K562 (cell line): Measurements from ENCODE around the gene ARHGDIA. TPM values are rescaled to one million over a fixed set of nuclear protein-coding genes. Genes with fewer than 3 reads are reported as not detected.
A peak's percentile ranks its signal among the peaks of the same experiment; 100 is the strongest.

Source experiments
- ATAC-seq: fragments of 200-7000 bp; cut with Tn5 transposase; 3 replicates; pipeline ENCODE4 v1.9.1; 2020; ENCODE audit warnings: moderate library complexity
- BruUV-seq: library from RNA; stranded (reverse); fragments of 400-500 nt; replicated peaks from 2 replicates; lab custom pipeline; 2021; lab: Mats Ljungman, UMichigan
- CTCF ChIA-PET: fragments of 300-600 bp; formaldehyde crosslinking; extraction: SDS; loops from one replicate; lab custom pipeline; 2021; ENCODE audit warnings: low intra/inter-chr PET ratio; lab: Yijun Ruan, JAX
- POLR2A ChIA-PET: fragments of 300-600, 350-650 bp; sonication (Branson Sonifier 250); formaldehyde crosslinking; extraction: SDS; loops from one replicate; lab custom pipeline; 2021; ENCODE audit warnings: antibody characterized with exemption, inconsistent platforms; lab: Yijun Ruan, JAX
- DNase-seq, 4 experiments: peaks; one replicate each; pipeline versions ENCODE4 v3.0.0 to v3.0.0-alpha.2; 2011 to 2018; ENCODE audit warnings: low spot score in 3 of 4, mixed read lengths in 3 of 4; ENCODE audit errors: extremely low read depth in 1 of 4
- FAIRE-seq: peaks from 2 replicates; lab custom pipeline; 2011; peaks lifted over from hg19 to GRCh38; lab: Jason Lieb, UNC
- H2AFZ ChIP-seq: 2 replicates; pipeline ENCODE4 v1.6.0; 2011; ENCODE audit warnings: low read depth, low read length, control low read depth, inconsistent platforms
- H3K27ac ChIP-seq: fragments of 200-600 bp; 3 replicates; pipeline ENCODE4 v1.8.0; 2011; ENCODE audit warnings: low read depth, mild to moderate bottlenecking, control low read depth, inconsistent platforms, low read length, moderate library complexity, mixed read lengths; ENCODE audit errors: extremely low read depth
- H3K27me3 ChIP-seq, 2 experiments: fragments of 300-600 bp in 1 of 2; 2 replicates in 1 of 2; 3 replicates in 1 of 2; pipeline versions ENCODE4 v1.6.0 to v1.8.0; 2011; ENCODE audit warnings: inconsistent platforms in 2 of 2, low read length in 2 of 2, mild to moderate bottlenecking in 1 of 2, mixed read lengths in 1 of 2, moderate library complexity in 1 of 2; ENCODE audit not compliant: control insufficient read depth in 2 of 2, insufficient read depth in 2 of 2
- H3K36me3 ChIP-seq: fragments of 300-600 bp; 3 replicates; pipeline ENCODE4 v1.8.0; 2011; ENCODE audit warnings: mild to moderate bottlenecking, low read length, inconsistent platforms; ENCODE audit not compliant: control insufficient read depth, insufficient read depth
- H3K4me1 ChIP-seq, 2 experiments: fragments of 200-600 bp in 1 of 2; replicated peaks in 1 of 2; 2 replicates in 1 of 2; 3 replicates in 1 of 2; pipeline versions ENCODE4 v1.5.1 to v1.8.0; 2011; ENCODE audit warnings: inconsistent platforms in 2 of 2, low read length in 2 of 2, mild to moderate bottlenecking in 1 of 2, mixed read lengths in 1 of 2, moderate library complexity in 1 of 2; ENCODE audit not compliant: control insufficient read depth in 2 of 2, insufficient read depth in 2 of 2
- H3K4me2 ChIP-seq: 2 replicates; pipeline ENCODE4 v1.6.1; 2011; ENCODE audit warnings: low read length, control low read depth, inconsistent platforms, mixed read lengths; ENCODE audit not compliant: insufficient read depth
- H3K4me3 ChIP-seq: fragments of 200-600 bp; sonication (generic), shearing (Covaris generic); 2 replicates; pipeline ENCODE4 v1.5.1; 2016; ENCODE audit warnings: control low read depth, inconsistent platforms
- H3K79me2 ChIP-seq: fragments of 200-600 bp; 3 replicates; pipeline ENCODE4 v1.8.0; 2011; ENCODE audit warnings: low read length, inconsistent platforms; ENCODE audit not compliant: control insufficient read depth, insufficient read depth
- H3K9ac ChIP-seq, 2 experiments: 2 replicates each; pipeline versions ENCODE4 v1.6.0 to v1.6.1; 2011; ENCODE audit warnings: low read depth in 2 of 2, low read length in 2 of 2, control low read depth in 1 of 2, inconsistent platforms in 1 of 2, mild to moderate bottlenecking in 1 of 2, mixed read lengths in 1 of 2; ENCODE audit not compliant: insufficient read depth in 1 of 2
- H3K9me1 ChIP-seq: one replicate; pipeline ENCODE4 v1.6.0; 2011; ENCODE audit warnings: inconsistent platforms, mild to moderate bottlenecking, low read length, moderate library complexity; ENCODE audit not compliant: control insufficient read depth, insufficient read depth
- H3K9me3 ChIP-seq: replicated peaks from 2 replicates; pipeline ENCODE4 v1.5.1; 2011; ENCODE audit warnings: low read depth, low read length, inconsistent platforms; ENCODE audit not compliant: control insufficient read depth, insufficient read depth
- H4K20me1 ChIP-seq: replicated peaks from 2 replicates; pipeline ENCODE4 v1.6.1; 2011; ENCODE audit warnings: low read length, inconsistent platforms, mixed read lengths; ENCODE audit not compliant: control insufficient read depth, insufficient read depth
- BMI1 ChIP-seq: fragments of 150-350 bp; IDR thresholded peaks from 2 replicates; pipeline ENCODE4 v1.6.1; 2014; ENCODE audit warnings: low read length
- FOXP1 ChIP-seq: sonication (generic); formaldehyde crosslinking; IDR thresholded peaks from 2 replicates; pipeline ENCODE4 v1.8.0; 2022; ENCODE audit warnings: mild to moderate bottlenecking, missing genetic modification reagents
- RBBP5 ChIP-seq: fragments of 200-600 bp; sonication (generic); IDR thresholded peaks from 2 replicates; pipeline ENCODE4 v1.6.1; 2012; ENCODE audit warnings: borderline replicate concordance, mild to moderate bottlenecking, low read length, control low read depth, inconsistent platforms; ENCODE audit not compliant: insufficient read depth, poor library complexity, severe bottlenecking
- RBFOX2 ChIP-seq: fragments of 200-400 bp; formaldehyde crosslinking; IDR thresholded peaks from 2 replicates; pipeline ENCODE4 v1.6.1; 2017; ENCODE audit warnings: low read depth, mild to moderate bottlenecking, low read length, moderate library complexity
- SP1 ChIP-seq: sonication (generic); formaldehyde crosslinking; IDR thresholded peaks from 2 replicates; pipeline ENCODE4 v1.8.1; 2022; ENCODE audit warnings: mild to moderate bottlenecking, missing genetic modification reagents
- SPI1 ChIP-seq: IDR thresholded peaks from 2 replicates; pipeline ENCODE4 v1.6.1; 2011; ENCODE audit warnings: low read depth, low read length, control low read depth, borderline replicate concordance
- TEAD4 ChIP-seq, 2 experiments: sonication (generic) in 1 of 2; formaldehyde crosslinking in 1 of 2; IDR thresholded peaks; 2 replicates each; pipeline versions ENCODE4 v1.6.1 to v1.8.0; 2012 to 2022; ENCODE audit warnings: borderline replicate concordance in 1 of 2, inconsistent platforms in 1 of 2, low read length in 1 of 2, mild to moderate bottlenecking in 1 of 2, missing genetic modification reagents in 1 of 2
- TFAM ChIP-seq: fragments of 250-450 bp; sonication (Bioruptor Pico); conservative IDR thresholded peaks from 2 replicates; pipeline ENCODE4 v1.5.0; 2021; ENCODE audit warnings: mild to moderate bottlenecking, moderate library complexity
- ZNF143 ChIP-seq: sonication (generic); formaldehyde crosslinking; IDR thresholded peaks from 2 replicates; pipeline ENCODE4 v1.9.0; 2022; ENCODE audit warnings: mild to moderate bottlenecking, missing genetic modification reagents
- ZNF282 ChIP-seq: sonication (generic); formaldehyde crosslinking; IDR thresholded peaks from 2 replicates; pipeline ENCODE4 v1.8.1; 2023; ENCODE audit warnings: missing genetic modification reagents
- WGBS: fragments of 100-300 bp; shearing (Covaris generic); methylation state at CpG from one replicate; pipeline ENCODE4 v1.1.6; 2016; ENCODE audit warnings: low coverage, mixed read lengths; ENCODE audit not compliant: insufficient coverage; ENCODE audit errors: missing lambda C conversion rate; 5-methylcytosine and 5-hydroxymethylcytosine counted together
- in situ Hi-C: fragments of 300-500 bp; cut with MboI; formaldehyde crosslinking; loops from 4 replicates; pipeline ENCODE4 v1.15.0; 2018; ENCODE audit warnings: inconsistent platforms, mixed read lengths
- intact Hi-C: fragments of 100-400 bp; cut with micrococcal nuclease; formaldehyde crosslinking; loops from 2 replicates; pipeline ENCODE4 v1.14.2; 2022
- polyA plus RNA-seq, 8 experiments: library from polyadenylated mRNA; depleted of rRNA in 4 of 8; stranded (reverse) in 5 of 8; unstranded in 3 of 8; fragments of >200 nt; fragmentation: Nextera tagmentation in 2 of 8; fragmentation: Illumina TruSeq in 1 of 8; extraction: Ambion mirVana in 2 of 8; extraction: Trizol in 1 of 8; gene quantifications; 2 replicates each; pipeline versions ENCODE4 v1.2.1 to v1.2.3, GENCODE V29; 2011 to 2014; ENCODE audit warnings: inconsistent platforms in 1 of 8, missing spikeins in 1 of 8
- total RNA-seq, 7 experiments: library from RNA; depleted of rRNA in 6 of 7; stranded (reverse); fragments of >200 nt in 6 of 7; fragmentation: Illumina TruSeq in 2 of 7; extraction: Trizol in 2 of 7; gene quantifications; 2 replicates each; pipeline versions ENCODE4 v1.2.1 to v1.2.3, GENCODE V29; 2011 to 2021; ENCODE audit warnings: low replicate concordance in 1 of 7
- TF ChIP-seq, protein P1 (sequence below): sonication (generic); formaldehyde crosslinking; IDR thresholded peaks from 2 replicates; pipeline ENCODE4 v1.8.0; 2023; ENCODE audit warnings: mild to moderate bottlenecking, missing genetic modification reagents
- TF ChIP-seq, protein P2 (sequence below), 2 experiments: fragments of 450-650 bp in 1 of 2; IDR thresholded peaks; 2 replicates each; pipeline ENCODE4 v1.6.1; 2011 to 2017; ENCODE audit warnings: low read depth in 2 of 2, antibody characterized with exemption in 1 of 2, borderline replicate concordance in 1 of 2, low read length in 1 of 2, mild to moderate bottlenecking in 1 of 2, mixed read lengths in 1 of 2; ENCODE audit not compliant: control insufficient read depth in 1 of 2

Gene ARHGDIA
- total and polyA plus RNA-seq, 9 of the 15 experiments (the other 6 are each of a cell fraction or from before 2014, with no cell fraction given) = 9.6 to 340 (median 97.6) TPM

- Histone ChIP-seq H3K4me3 (peak overlapping the region; percentile 94), H3K9ac (peak overlapping the region; percentile 99; a peak in 3 of 4 replicates), H3K36me3 (peaks cover 81% of the 10 kb centered on the region), H3K9me1 (peaks cover 16% of the 10 kb centered on the region), H2AFZ (no peak overlapping the region), H3K27ac (peak overlapping the region; percentile 94; the same call in 2 of the 3 replicates), H3K9me3 (no peaks in the 10 kb centered on the region), H3K27me3 (no peaks in the 10 kb centered on the region), H4K20me1 (peaks cover 25% of the 10 kb centered on the region), H3K79me2 (peaks cover 90% of the 10 kb centered on the region), H3K4me2 (peak overlapping the region; percentile 99), H3K4me1 (peaks cover 23 to 41% of the 10 kb centered on the region in 2 experiments)
- FAIRE-seq = no peak
- POLR2A ChIA-PET = interaction anchor here (0.5 to 2.5 kb wide), 10 partner anchors 15 to 228 kb away, joined by 3 to 21 read pairs (median 4); partner anchors contain the start of gene MCRIP1
- no peak for ATAC-seq
- BruUV-seq = no TSS peak
- 90% methylated on average over 22 of the region's 30 CpGs for WGBS
- no peak for DNase-seq
- intact Hi-C loops (no loop called here), in situ Hi-C loops (no loop called here)
- CTCF ChIA-PET = no interaction called here
- TF ChIP-seq SP1 (CRISPR knock-in tag) (0 out of 2 replicates have a peak, but pooled peaks have one; percentile 39), RBFOX2 (peak; percentile 81), BMI1 (no peak), FOXP1 (CRISPR knock-in tag) (peak; percentile 58; the same call in 1 of the 2 replicates), TEAD4 (IDR thresholded peaks at IDR 0.05; ENCODE audit: low read length) (no peak), TEAD4 (CRISPR knock-in tag; IDR thresholded peaks at IDR 0.05; ENCODE audit: borderline replicate concordance) (0 out of 2 replicates have a peak, but pooled peaks have one; percentile 37), SPI1 (no peak), ZNF282 (no peak), TFAM (CRISPR knock-in tag) (no peak), ZNF143 (CRISPR knock-in tag) (0 out of 2 replicates have a peak, but pooled peaks have one; percentile 13), RBBP5 (peak; percentile 2)
- TF ChIP-seq, protein P1, sequence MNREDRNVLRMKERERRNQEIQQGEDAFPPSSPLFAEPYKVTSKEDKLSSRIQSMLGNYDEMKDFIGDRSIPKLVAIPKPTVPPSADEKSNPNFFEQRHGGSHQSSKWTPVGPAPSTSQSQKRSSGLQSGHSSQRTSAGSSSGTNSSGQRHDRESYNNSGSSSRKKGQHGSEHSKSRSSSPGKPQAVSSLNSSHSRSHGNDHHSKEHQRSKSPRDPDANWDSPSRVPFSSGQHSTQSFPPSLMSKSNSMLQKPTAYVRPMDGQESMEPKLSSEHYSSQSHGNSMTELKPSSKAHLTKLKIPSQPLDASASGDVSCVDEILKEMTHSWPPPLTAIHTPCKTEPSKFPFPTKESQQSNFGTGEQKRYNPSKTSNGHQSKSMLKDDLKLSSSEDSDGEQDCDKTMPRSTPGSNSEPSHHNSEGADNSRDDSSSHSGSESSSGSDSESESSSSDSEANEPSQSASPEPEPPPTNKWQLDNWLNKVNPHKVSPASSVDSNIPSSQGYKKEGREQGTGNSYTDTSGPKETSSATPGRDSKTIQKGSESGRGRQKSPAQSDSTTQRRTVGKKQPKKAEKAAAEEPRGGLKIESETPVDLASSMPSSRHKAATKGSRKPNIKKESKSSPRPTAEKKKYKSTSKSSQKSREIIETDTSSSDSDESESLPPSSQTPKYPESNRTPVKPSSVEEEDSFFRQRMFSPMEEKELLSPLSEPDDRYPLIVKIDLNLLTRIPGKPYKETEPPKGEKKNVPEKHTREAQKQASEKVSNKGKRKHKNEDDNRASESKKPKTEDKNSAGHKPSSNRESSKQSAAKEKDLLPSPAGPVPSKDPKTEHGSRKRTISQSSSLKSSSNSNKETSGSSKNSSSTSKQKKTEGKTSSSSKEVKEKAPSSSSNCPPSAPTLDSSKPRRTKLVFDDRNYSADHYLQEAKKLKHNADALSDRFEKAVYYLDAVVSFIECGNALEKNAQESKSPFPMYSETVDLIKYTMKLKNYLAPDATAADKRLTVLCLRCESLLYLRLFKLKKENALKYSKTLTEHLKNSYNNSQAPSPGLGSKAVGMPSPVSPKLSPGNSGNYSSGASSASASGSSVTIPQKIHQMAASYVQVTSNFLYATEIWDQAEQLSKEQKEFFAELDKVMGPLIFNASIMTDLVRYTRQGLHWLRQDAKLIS (CRISPR knock-in tag) = 0 out of 2 replicates have a peak, but pooled peaks have one; percentile 11
- TF ChIP-seq, protein P2, sequence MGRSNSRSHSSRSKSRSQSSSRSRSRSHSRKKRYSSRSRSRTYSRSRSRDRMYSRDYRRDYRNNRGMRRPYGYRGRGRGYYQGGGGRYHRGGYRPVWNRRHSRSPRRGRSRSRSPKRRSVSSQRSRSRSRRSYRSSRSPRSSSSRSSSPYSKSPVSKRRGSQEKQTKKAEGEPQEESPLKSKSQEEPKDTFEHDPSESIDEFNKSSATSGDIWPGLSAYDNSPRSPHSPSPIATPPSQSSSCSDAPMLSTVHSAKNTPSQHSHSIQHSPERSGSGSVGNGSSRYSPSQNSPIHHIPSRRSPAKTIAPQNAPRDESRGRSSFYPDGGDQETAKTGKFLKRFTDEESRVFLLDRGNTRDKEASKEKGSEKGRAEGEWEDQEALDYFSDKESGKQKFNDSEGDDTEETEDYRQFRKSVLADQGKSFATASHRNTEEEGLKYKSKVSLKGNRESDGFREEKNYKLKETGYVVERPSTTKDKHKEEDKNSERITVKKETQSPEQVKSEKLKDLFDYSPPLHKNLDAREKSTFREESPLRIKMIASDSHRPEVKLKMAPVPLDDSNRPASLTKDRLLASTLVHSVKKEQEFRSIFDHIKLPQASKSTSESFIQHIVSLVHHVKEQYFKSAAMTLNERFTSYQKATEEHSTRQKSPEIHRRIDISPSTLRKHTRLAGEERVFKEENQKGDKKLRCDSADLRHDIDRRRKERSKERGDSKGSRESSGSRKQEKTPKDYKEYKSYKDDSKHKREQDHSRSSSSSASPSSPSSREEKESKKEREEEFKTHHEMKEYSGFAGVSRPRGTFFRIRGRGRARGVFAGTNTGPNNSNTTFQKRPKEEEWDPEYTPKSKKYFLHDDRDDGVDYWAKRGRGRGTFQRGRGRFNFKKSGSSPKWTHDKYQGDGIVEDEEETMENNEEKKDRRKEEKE (IDR thresholded peaks at IDR 0.05; ENCODE audit: borderline replicate concordance in 1 of 2, control insufficient read depth in 1 of 2, low read depth in 2 of 2, low read length in 1 of 2) = no peak
Measured at GRCh38 chr17:81858170-81858966, 12.8 kb downstream of the ARHGDIA start.
